AG08396 (cell line): Measurements from ENCODE around the gene HEY2.

ENCODE experiments used
- DNase-seq: peaks from one replicate; pipeline ENCODE4 v3.0.0; 2012; ENCODE audit warnings: low spot score, mixed read lengths

Gene HEY2

GRCh38 chr6:125743604-125744003 is 5.8 kb upstream of the HEY2 start:
- no peak for DNase-seq

- no peak for DNase-seq
These were observed 4.0 kb upstream of the HEY2 start for GRCh38 chr6:125745281-125746018.

GRCh38 chr6:125746019-125746414 is 3.4 kb upstream of the HEY2 start:
- DNase-seq = no peak

GRCh38 chr6:125746731-125747588 is 2.5 kb upstream of the HEY2 start:
- DNase-seq = no peak

GRCh38 chr6:125747589-125748405 is 1.6 kb upstream of the HEY2 start:
- peak; percentile 18 for DNase-seq

- peak; percentile 19 for DNase-seq
These were observed 843 bp upstream of the HEY2 start for GRCh38 chr6:125748406-125749172.

- DNase-seq = no peak
These were observed 646 bp downstream of the HEY2 start for GRCh38 chr6:125749865-125750691.

GRCh38 chr6:125750692-125751333 is 1.4 kb downstream of the HEY2 start:
- DNase-seq = no peak

- DNase-seq = no peak
These were observed 2.0 kb downstream of the HEY2 start for GRCh38 chr6:125751334-125751916.

- DNase-seq = no peak
These were observed 3.3 kb downstream of the HEY2 start for GRCh38 chr6:125752773-125753172.

GRCh38 chr6:125753218-125753936 is 3.9 kb downstream of the HEY2 start:
- no peak for DNase-seq

GRCh38 chr6:125753937-125754259 is 4.5 kb downstream of the HEY2 start:
- no peak for DNase-seq

GRCh38 chr6:125754566-125754965 is 5.1 kb downstream of the HEY2 start:
- DNase-seq = no peak

GRCh38 chr6:125759184-125759902 is 9.9 kb downstream of the HEY2 start:
- DNase-seq = no peak

- DNase-seq = no peak
These were observed 10.6 kb downstream of the HEY2 start for GRCh38 chr6:125759959-125760457.

- no peak for DNase-seq
These were observed 14.8 kb downstream of the HEY2 start for GRCh38 chr6:125764121-125764671.

GRCh38 chr6:125765944-125766343 is 16.5 kb downstream of the HEY2 start:
- DNase-seq = no peak

GRCh38 chr6:125766641-125767040 is 17.2 kb downstream of the HEY2 start:
- DNase-seq = no peak
